Endothelial cell of umbilical vein (primary cell): ENCODE data around the gene TMEM8B. TPM values are rescaled to one million over a fixed set of nuclear protein-coding genes. Genes with fewer than 3 reads are reported as not detected.

Source experiments
- BruUV-seq: library from RNA; stranded (reverse); fragments of 400-500 nt; replicated peaks from 2 replicates; lab custom pipeline; 2021; lab: Mats Ljungman, UMichigan
- CTCF ChIA-PET: fragments of 300-600, 350-600 bp; sonication (Branson Sonifier 250); formaldehyde crosslinking; loops from one replicate; lab custom pipeline; 2021; ENCODE audit warnings: antibody characterized with exemption, inconsistent platforms; lab: Charles Lee
- POLR2A ChIA-PET: fragments of 300-600, 350-600 bp; sonication (Branson Sonifier 250); formaldehyde crosslinking; loops from one replicate; lab custom pipeline; 2021; ENCODE audit warnings: antibody characterized with exemption, inconsistent platforms; lab: Charles Lee
- DNase-seq: peaks from one replicate; pipeline ENCODE4 v3.0.0-alpha.2; 2011; ENCODE audit warnings: low read depth, low spot score
- FAIRE-seq: peaks from 2 replicates; lab custom pipeline; 2011; peaks lifted over from hg19 to GRCh38; lab: Jason Lieb, UNC
- H2AFZ ChIP-seq: 2 replicates; pipeline ENCODE4 v1.6.0; 2012; ENCODE audit warnings: low read depth, low read length, control low read depth, inconsistent platforms
- H3K27ac ChIP-seq: 2 replicates; pipeline ENCODE4 v1.5.1; 2011; ENCODE audit warnings: low read depth, mild to moderate bottlenecking, control low read depth, low read length, moderate library complexity; ENCODE audit not compliant: insufficient read depth
- H3K27me3 ChIP-seq, 2 experiments: 2 replicates each; pipeline versions ENCODE4 v1.6.0 to v1.6.1; 2011; ENCODE audit warnings: low read length in 2 of 2, mixed read lengths in 1 of 2; ENCODE audit not compliant: control insufficient read depth in 2 of 2, insufficient read depth in 2 of 2
- H3K36me3 ChIP-seq, 2 experiments: 2 replicates in 1 of 2; 3 replicates in 1 of 2; pipeline ENCODE4 v1.5.1; 2011; ENCODE audit warnings: low read length in 2 of 2, mild to moderate bottlenecking in 1 of 2, moderate library complexity in 1 of 2; ENCODE audit not compliant: control insufficient read depth in 2 of 2, insufficient read depth in 2 of 2; ENCODE audit errors: extremely low read depth in 1 of 2
- H3K4me1 ChIP-seq: 3 replicates; pipeline ENCODE4 v1.5.1; 2011; ENCODE audit warnings: mild to moderate bottlenecking, low read length; ENCODE audit not compliant: control insufficient read depth, insufficient read depth; ENCODE audit errors: extremely low read depth
- H3K4me2 ChIP-seq: 2 replicates; pipeline ENCODE4 v1.6.1; 2011; ENCODE audit warnings: low read length, control low read depth, mixed read lengths; ENCODE audit not compliant: insufficient read depth
- H3K4me3 ChIP-seq, 3 experiments: fragments of 200-600 bp in 1 of 3; sonication (generic), shearing (Covaris generic) in 1 of 3; replicated peaks in 1 of 3; 2 replicates each; pipeline ENCODE4 v1.5.1; 2011 to 2016; ENCODE audit warnings: control low read depth in 3 of 3, low read length in 3 of 3, mild to moderate bottlenecking in 2 of 3, inconsistent platforms in 1 of 3, low read depth in 1 of 3, moderate library complexity in 1 of 3; ENCODE audit not compliant: insufficient read depth in 1 of 3
- H3K79me2 ChIP-seq: 2 replicates; pipeline ENCODE4 v1.6.0; 2012; ENCODE audit warnings: low read length, inconsistent platforms; ENCODE audit not compliant: control insufficient read depth, insufficient read depth
- H3K9ac ChIP-seq: replicated peaks from 2 replicates; pipeline ENCODE3; 2011; ENCODE audit warnings: low read length, control low read depth; ENCODE audit not compliant: insufficient read depth; ENCODE audit errors: extremely low read depth
- H3K9me1 ChIP-seq: replicated peaks from 3 replicates; pipeline ENCODE4 v1.6.0; 2011; ENCODE audit warnings: mild to moderate bottlenecking, low read length; ENCODE audit not compliant: control insufficient read depth, insufficient read depth; ENCODE audit errors: extremely low read depth
- H3K9me3 ChIP-seq: replicated peaks from 2 replicates; pipeline ENCODE4 v1.5.1; 2012; ENCODE audit warnings: low read length, inconsistent platforms; ENCODE audit not compliant: control insufficient read depth, insufficient read depth
- H4K20me1 ChIP-seq: replicated peaks from 2 replicates; pipeline ENCODE3; 2011; ENCODE audit warnings: mild to moderate bottlenecking, low read length; ENCODE audit not compliant: control insufficient read depth, insufficient read depth; ENCODE audit errors: extremely low read depth
- CTCF ChIP-seq, 2 donors: IDR thresholded peaks; 1 replicate in 1 of 2; 2 replicates in 1 of 2; pipeline ENCODE4 v1.5.1; 2011; ENCODE audit warnings: low read length in 2 of 2, mild to moderate bottlenecking in 2 of 2, moderate library complexity in 2 of 2, control low read depth in 1 of 2, inconsistent platforms in 1 of 2, low read depth in 1 of 2; ENCODE audit not compliant: insufficient read depth in 1 of 2; ENCODE audit errors: extremely low read depth in 1 of 2
- EZH2 ChIP-seq: IDR thresholded peaks from 2 replicates; pipeline ENCODE4 v1.6.1; 2012; ENCODE audit warnings: borderline replicate concordance, low read depth, mild to moderate bottlenecking, moderate library complexity, low read length, inconsistent platforms; ENCODE audit not compliant: severe bottlenecking
- FOS ChIP-seq: IDR thresholded peaks from 2 replicates; pipeline ENCODE4 v1.6.1; 2011; ENCODE audit warnings: mild to moderate bottlenecking, low read length, moderate library complexity, borderline replicate concordance; ENCODE audit not compliant: insufficient read depth
- GATA2 ChIP-seq: IDR thresholded peaks from 2 replicates; pipeline ENCODE4 v1.7.0; 2011; ENCODE audit warnings: low read depth, mild to moderate bottlenecking, moderate library complexity, mixed read lengths, low read length; ENCODE audit not compliant: insufficient read length, insufficient read depth
- JUN ChIP-seq: IDR thresholded peaks from 2 replicates; pipeline ENCODE4 v1.6.1; 2011; ENCODE audit warnings: borderline replicate concordance, low read depth; ENCODE audit not compliant: insufficient read length, insufficient read depth
- MAX ChIP-seq: IDR thresholded peaks from 2 replicates; pipeline ENCODE4 v1.6.1; 2011; ENCODE audit not compliant: insufficient read depth, insufficient read length
- MYC ChIP-seq: IDR thresholded peaks from one replicate; pipeline ENCODE4 v1.6.1; 2011; ENCODE audit warnings: mild to moderate bottlenecking, low read depth, low read length
- POLR2A ChIP-seq: IDR thresholded peaks from 2 replicates; pipeline ENCODE4 v1.6.1; 2012; ENCODE audit warnings: low read depth, mild to moderate bottlenecking, control low read depth, low read length
- POLR2AphosphoS5 ChIP-seq: IDR thresholded peaks from 2 replicates; pipeline ENCODE4 v1.6.1; 2012; ENCODE audit warnings: low read depth, mild to moderate bottlenecking, control low read depth, low read length, moderate library complexity; ENCODE audit not compliant: insufficient read depth
- dilution Hi-C: fragments of 300-500 bp; cut with MboI; formaldehyde crosslinking; loops from one replicate; pipeline ENCODE4 v1.15.0; 2019; ENCODE audit warnings: low sequenced_read_pairs; ENCODE audit not compliant: extremely low pct_ligation_motif_present
- intact Hi-C: fragments of 100-400 bp; cut with micrococcal nuclease; formaldehyde crosslinking; loops from one replicate; pipeline ENCODE4 v1.10.0; 2022
- polyA plus RNA-seq, 4 experiments: library from polyadenylated mRNA; depleted of rRNA in 3 of 4; stranded (reverse) in 3 of 4; unstranded in 1 of 4; fragments of >200 nt; gene quantifications; 2 replicates each; pipeline versions ENCODE4 v1.2.1 to v1.2.3, GENCODE V29; 2011 to 2012; ENCODE audit warnings: missing spikeins in 1 of 4
- total RNA-seq: library from RNA; stranded (reverse); gene quantifications from 2 replicates; pipeline ENCODE4 v1.2.3, GENCODE V29; 2021

Gene TMEM8B
- total and polyA plus RNA-seq, 2 donors (not counting 3 experiments of a cell fraction or from before 2014, with no cell fraction given), result 2.5 to 3.6 TPM

- intact Hi-C loops (no loop called here), dilution Hi-C loops (no loop called here)
- no peak for TF ChIP-seq CTCF (IDR thresholded peaks at IDR 0.05; ENCODE audit: extremely low read depth in 1 of 2, insufficient read depth in 1 of 2, low read depth in 1 of 2, low read length in 2 of 2)
- TF ChIP-seq MAX, result no peak
- no peak for TF ChIP-seq MYC
- no peak for TF ChIP-seq JUN
- no peak for TF ChIP-seq EZH2
- no peak for TF ChIP-seq POLR2A
- no peak for TF ChIP-seq POLR2AphosphoS5
- no peak for TF ChIP-seq FOS
- TF ChIP-seq GATA2, result no peak
- Histone ChIP-seq H3K27me3 (no peaks in the 10 kb centered on the region), H3K36me3 (no peaks in the 10 kb centered on the region), H3K79me2 (peaks cover 7% of the 10 kb centered on the region), H3K9ac (no peak overlapping the region), H3K27ac (no peak overlapping the region), H3K4me3 (no peak overlapping the region), H2AFZ (no peak overlapping the region), H3K4me1 (peaks cover 33% of the 10 kb centered on the region), H4K20me1 (no peaks in the 10 kb centered on the region), H3K9me1 (no peaks in the 10 kb centered on the region), H3K9me3 (no peaks in the 10 kb centered on the region), H3K4me2 (peak overlapping the region; percentile 9)
- POLR2A ChIA-PET, result no interaction called here
- no peak for DNase-seq
- CTCF ChIA-PET, result interaction anchor here (1.3 to 6.5 kb wide), 5 partner anchors 19 to 89 kb away, joined by 7 to 277 read pairs (median 130); partner anchors contain the start of genes FAM221B, GBA2, HINT2 and RGP1
- no TSS peak for BruUV-seq
- no peak for FAIRE-seq
Observed at GRCh38 chr9:35792826-35793225, 36.2 kb upstream of the TMEM8B start.
